Pancreas (tissue), 10 donors: ENCODE results near the gene WDTC1. TPM values are rescaled to one million over a fixed set of nuclear protein-coding genes. Genes with fewer than 3 reads are reported as not detected.
A peak's percentile ranks its signal among the peaks of the same experiment; 100 is the strongest.

Experiments used
- ATAC-seq, 4 donors: fragments of 200-7000 bp; cut with Tn5 transposase; one replicate each; pipeline versions ENCODE4 v1.8.0 to v1.9.1; 2020; ENCODE audit warnings: mild to moderate bottlenecking in 4 of 4, moderate library complexity in 4 of 4
- DNase-seq, 6 donors: peaks; one replicate each; pipeline ENCODE4 v3.0.0-alpha.2; 2020
- FAIRE-seq: peaks from 2 replicates; lab custom pipeline; 2012; peaks lifted over from hg19 to GRCh38; lab: Jason Lieb, UNC
- H3K27ac ChIP-seq, 4 donors: fragments of 200-600 bp; sonication (generic); 1 replicate in 3 of 4; 2 replicates in 1 of 4; pipeline versions ENCODE4 v1.5.0 to v1.8.0; 2020
- H3K27me3 ChIP-seq, 4 donors: fragments of 200-600 bp; one replicate each; pipeline ENCODE4 v1.8.0; 2021
- H3K36me3 ChIP-seq, 3 donors: fragments of 200-600 bp; sonication (generic) in 1 of 3; one replicate each; pipeline versions ENCODE4 v1.5.0 to v1.8.0; 2020 to 2021
- H3K4me1 ChIP-seq, 3 donors: fragments of 200-600 bp; one replicate each; pipeline ENCODE4 v1.8.0; 2021
- H3K4me3 ChIP-seq, 4 donors: fragments of 200-600 bp; sonication (generic) in 2 of 4; one replicate each; pipeline versions ENCODE4 v1.5.0 to v1.8.0; 2020 to 2021
- H3K9me3 ChIP-seq, 4 donors: fragments of 200-600 bp; one replicate each; pipeline ENCODE4 v1.8.0; 2021
- WGBS, 2 donors: extraction: QIAGEN DNeasy Blood & Tissue Kit; methylation state at CpG; one replicate each; pipeline ENCODE4 v1.1.7; 2013; 5-methylcytosine and 5-hydroxymethylcytosine counted together
- intact Hi-C, 3 donors: fragments of 100-400 bp; cut with DNase I; formaldehyde crosslinking; loops; one replicate each; pipeline versions ENCODE4 v1.11.1 to v1.14.2; 2022
- polyA plus RNA-seq, 2 donors: library from polyadenylated mRNA; stranded (reverse); fragments of 200-250 nt; gene quantifications; one replicate each; pipeline ENCODE4 v1.2.3, GENCODE V29; 2013
- total RNA-seq, 6 donors: library from RNA; stranded (reverse); fragmentation: NEBNext Ultra II Directional in 4 of 6; extraction: Animal tissue kit (Norgen Biotek cat#: 25700) in 4 of 6; gene quantifications; one replicate each; pipeline versions ENCODE4 v1.2.1 to v1.2.4, GENCODE V29; 2021 to 2023
- TF ChIP-seq, protein P1 (sequence below), 4 donors: fragments of 200-600 bp; sonication (generic) in 3 of 4; IDR thresholded peaks; one replicate each; pipeline versions ENCODE4 v1.5.0 to v1.8.0; 2021; ENCODE audit warnings: antibody characterized with exemption in 4 of 4
- donor health status: healthy with polysubstance abuse.
- donor health status: DM: no; HTN: no; CAD: no; lungs with moderate emphysema.
- donor health status: DM: no; HTN: no; CAD: no.
- donor health status: control.
- donor health status: control.
- donor health status: Bipolar disorder and iron deficiency.
- donor health status: DM: yes; HTN: yes; CAD: no.
- donor health status: DM: no; HTN: no; CAD: no.
- donor health status: DM: no; HTN: no; CAD: no.
- donor health status: DM: yes; HTN: yes; CAD: no.

WDTC1 gene
- total and polyA plus RNA-seq, 8 donors = 12.2 to 33.2 (median 18.2) TPM

- peak overlapping the region; percentile 18 to 51 (median 33) for H3K4me3 ChIP-seq
- DNase-seq (peak in 5 of 6 donors; percentile 67 to 80 (median 74)), ATAC-seq (peak; percentile 74 to 94 (median 86)), FAIRE-seq (no peak)
- 28 to 35% methylated on average over 28 to 51 of the region's 51 CpGs for WGBS, 2 donors
- peaks cover 0 to 3% (median 0%) of the 10 kb centered on the region in 3 donors for H3K4me1 ChIP-seq
- H3K27me3 ChIP-seq = no peaks in the 10 kb centered on the region
- TF ChIP-seq, protein P1, sequence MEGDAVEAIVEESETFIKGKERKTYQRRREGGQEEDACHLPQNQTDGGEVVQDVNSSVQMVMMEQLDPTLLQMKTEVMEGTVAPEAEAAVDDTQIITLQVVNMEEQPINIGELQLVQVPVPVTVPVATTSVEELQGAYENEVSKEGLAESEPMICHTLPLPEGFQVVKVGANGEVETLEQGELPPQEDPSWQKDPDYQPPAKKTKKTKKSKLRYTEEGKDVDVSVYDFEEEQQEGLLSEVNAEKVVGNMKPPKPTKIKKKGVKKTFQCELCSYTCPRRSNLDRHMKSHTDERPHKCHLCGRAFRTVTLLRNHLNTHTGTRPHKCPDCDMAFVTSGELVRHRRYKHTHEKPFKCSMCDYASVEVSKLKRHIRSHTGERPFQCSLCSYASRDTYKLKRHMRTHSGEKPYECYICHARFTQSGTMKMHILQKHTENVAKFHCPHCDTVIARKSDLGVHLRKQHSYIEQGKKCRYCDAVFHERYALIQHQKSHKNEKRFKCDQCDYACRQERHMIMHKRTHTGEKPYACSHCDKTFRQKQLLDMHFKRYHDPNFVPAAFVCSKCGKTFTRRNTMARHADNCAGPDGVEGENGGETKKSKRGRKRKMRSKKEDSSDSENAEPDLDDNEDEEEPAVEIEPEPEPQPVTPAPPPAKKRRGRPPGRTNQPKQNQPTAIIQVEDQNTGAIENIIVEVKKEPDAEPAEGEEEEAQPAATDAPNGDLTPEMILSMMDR (IDR thresholded peaks at IDR 0.05) = no peak
- intact Hi-C loops = no loop called here
- H3K9me3 ChIP-seq = no peaks in the 10 kb centered on the region
- H3K36me3 ChIP-seq = no peaks in the 10 kb centered on the region
- peak overlapping the region in 1 of 4 donors; percentile 46 for H3K27ac ChIP-seq
These were observed 114.7 kb downstream of the WDTC1 start for GRCh38 chr1:27348861-27349783.

DNA sequence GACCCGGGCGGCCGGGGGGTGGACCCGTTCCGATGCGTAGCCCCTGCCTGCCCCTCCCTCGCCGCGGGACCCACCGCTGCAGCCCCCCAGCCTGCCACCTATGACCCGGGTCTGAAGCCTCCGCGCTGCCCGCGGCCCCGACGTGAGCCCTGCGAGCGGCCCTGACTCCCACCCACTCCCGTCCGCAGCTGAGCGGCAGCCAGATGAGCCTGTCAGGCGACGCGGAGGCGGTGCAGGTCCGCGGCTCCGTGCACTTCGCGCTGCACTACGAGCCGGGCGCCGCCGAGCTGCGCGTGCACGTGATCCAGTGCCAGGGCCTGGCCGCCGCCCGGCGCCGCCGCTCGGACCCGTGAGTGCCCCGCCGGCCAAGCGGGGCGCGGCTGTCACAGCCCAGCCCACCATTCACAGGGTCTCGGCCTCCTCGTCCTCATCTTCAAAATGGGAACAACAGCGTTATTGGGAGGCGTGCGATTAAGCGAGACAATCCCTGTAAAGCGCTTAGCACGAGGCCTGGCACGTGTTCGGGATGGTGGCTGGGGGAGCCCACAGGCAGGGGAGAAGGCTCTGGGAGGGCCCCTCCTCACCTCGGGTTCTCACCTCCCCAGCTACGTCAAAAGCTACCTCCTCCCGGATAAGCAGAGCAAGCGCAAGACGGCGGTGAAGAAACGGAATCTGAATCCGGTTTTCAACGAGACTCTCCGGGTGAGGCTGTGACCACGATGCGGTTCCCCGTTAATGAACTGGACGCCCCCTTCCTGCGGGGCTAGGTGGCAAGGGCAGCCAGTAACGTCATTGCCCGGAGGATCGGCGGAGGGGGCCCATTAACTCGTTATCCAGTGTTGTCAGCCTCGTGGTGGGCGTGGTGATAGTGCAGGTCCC is 115.6 kb downstream of the WDTC1 start:
- Histone ChIP-seq H3K9me3 (no peaks in the 10 kb centered on the region), H3K36me3 (no peaks in the 10 kb centered on the region), H3K4me1 (peaks cover 0 to 3% (median 0%) of the 10 kb centered on the region in 3 donors), H3K4me3 (peak overlapping the region; percentile 18 to 51 (median 33)), H3K27me3 (no peaks in the 10 kb centered on the region), H3K27ac (no peak overlapping the region)
- FAIRE-seq = no peak
- DNase-seq = peak in 4 of 6 donors; percentile 54 to 79 (median 60)
- TF ChIP-seq, protein P1 (IDR thresholded peaks at IDR 0.05) = no peak
- intact Hi-C loops = no loop called here
- 44 to 57% methylated on average over 62 to 84 of the region's 84 CpGs for WGBS, 2 donors
- peak; percentile 68 to 85 (median 80) for ATAC-seq

DNA sequence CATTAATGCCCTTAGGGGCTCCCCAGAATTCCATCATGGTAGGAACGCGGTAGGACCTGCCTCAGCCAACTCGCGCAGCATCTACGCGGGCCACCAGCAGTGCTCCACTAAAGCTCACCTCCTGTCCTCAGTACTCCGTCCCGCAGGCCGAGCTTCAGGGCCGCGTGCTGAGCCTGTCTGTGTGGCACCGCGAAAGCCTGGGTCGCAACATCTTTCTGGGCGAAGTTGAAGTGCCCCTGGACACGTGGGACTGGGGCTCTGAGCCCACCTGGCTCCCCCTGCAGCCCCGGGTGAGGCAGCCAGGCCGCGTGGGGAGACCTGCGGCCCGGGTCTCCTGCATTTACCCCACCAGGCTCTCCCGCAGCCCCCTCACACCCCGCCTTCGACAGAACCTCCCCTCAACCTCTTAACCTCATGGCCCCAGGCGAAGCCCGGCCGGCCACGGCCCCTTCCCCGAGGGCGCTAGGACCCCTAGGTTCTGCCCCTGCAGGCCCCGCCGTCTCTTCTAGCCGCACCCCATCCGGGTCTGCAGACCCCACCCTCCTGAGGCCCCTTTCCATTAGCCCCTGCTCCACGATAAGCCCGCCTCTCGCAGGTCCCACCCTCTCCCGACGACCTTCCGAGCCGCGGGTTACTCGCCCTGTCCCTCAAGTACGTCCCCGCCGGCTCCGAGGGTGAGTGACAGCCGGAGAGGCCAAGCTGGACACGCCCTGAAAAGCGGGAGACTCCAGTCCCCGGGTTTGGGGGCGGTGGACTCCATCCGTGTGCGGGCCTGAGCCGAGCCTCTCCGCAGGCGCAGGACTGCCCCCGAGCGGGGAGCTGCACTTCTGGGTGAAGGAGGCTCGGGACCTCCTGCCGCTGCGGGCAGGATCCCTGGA is 116.5 kb downstream of the WDTC1 start:
- no peak for FAIRE-seq
- DNase-seq = peak in 1 of 6 donors; percentile 80
- Histone ChIP-seq H3K9me3 (no peaks in the 10 kb centered on the region), H3K4me1 (peaks cover 0 to 3% (median 0%) of the 10 kb centered on the region in 3 donors), H3K36me3 (no peaks in the 10 kb centered on the region), H3K4me3 (no peak overlapping the region), H3K27ac (no peak overlapping the region), H3K27me3 (no peaks in the 10 kb centered on the region)
- WGBS, 2 donors = 68 to 73% methylated on average over 60 to 62 of the region's 62 CpGs
- no peak for ATAC-seq
- TF ChIP-seq, protein P1 (IDR thresholded peaks at IDR 0.05) = no peak
- intact Hi-C loops = no loop called here

DNA sequence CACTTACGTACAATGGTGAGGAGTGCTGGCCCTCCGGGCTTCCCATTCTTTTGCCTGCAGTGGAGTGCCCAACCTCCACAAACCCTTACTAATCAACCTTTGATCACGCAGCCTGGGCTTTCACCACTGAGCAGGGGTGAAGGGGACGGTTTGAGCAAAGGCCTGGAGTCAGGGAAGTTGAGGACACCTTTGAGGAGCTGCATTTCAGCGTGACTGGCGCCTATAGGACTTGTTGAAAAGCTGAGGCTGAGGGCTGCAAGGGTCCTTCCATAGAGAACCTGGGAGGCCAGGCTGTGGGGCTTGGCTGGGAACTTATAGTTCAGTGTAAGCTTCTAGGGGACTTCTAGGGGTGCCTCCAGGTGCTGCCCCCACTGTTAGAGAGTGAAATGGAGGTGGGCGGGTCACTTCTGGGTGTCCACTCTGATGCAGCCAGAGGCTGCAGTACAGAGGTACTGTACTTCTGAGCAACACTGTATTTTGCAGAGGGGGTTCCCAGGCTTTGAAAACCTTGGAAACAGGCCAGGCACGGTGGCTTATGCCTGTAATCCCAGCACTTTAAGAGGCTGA is 117.2 kb downstream of the WDTC1 start:
- Histone ChIP-seq H3K4me3 (no peak overlapping the region), H3K36me3 (no peaks in the 10 kb centered on the region), H3K9me3 (no peaks in the 10 kb centered on the region), H3K27ac (no peak overlapping the region), H3K4me1 (peaks cover 0 to 3% (median 0%) of the 10 kb centered on the region in 3 donors), H3K27me3 (no peaks in the 10 kb centered on the region)
- FAIRE-seq (no peak), DNase-seq (peak in 1 of 6 donors; percentile 45), ATAC-seq (no peak)
- TF ChIP-seq, protein P1 (IDR thresholded peaks at IDR 0.05) = no peak
- WGBS, 2 donors = 70 to 72% methylated on average over 8 of the region's 8 CpGs
- intact Hi-C loops = no loop called here
